ENCODE measurements around the gene COQ5.

COQ5 gene

GRCh38 chr12:120497524-120498150 lies 31.3 kb downstream of the COQ5 start:
- TF ChIP-seq, protein P1, sequence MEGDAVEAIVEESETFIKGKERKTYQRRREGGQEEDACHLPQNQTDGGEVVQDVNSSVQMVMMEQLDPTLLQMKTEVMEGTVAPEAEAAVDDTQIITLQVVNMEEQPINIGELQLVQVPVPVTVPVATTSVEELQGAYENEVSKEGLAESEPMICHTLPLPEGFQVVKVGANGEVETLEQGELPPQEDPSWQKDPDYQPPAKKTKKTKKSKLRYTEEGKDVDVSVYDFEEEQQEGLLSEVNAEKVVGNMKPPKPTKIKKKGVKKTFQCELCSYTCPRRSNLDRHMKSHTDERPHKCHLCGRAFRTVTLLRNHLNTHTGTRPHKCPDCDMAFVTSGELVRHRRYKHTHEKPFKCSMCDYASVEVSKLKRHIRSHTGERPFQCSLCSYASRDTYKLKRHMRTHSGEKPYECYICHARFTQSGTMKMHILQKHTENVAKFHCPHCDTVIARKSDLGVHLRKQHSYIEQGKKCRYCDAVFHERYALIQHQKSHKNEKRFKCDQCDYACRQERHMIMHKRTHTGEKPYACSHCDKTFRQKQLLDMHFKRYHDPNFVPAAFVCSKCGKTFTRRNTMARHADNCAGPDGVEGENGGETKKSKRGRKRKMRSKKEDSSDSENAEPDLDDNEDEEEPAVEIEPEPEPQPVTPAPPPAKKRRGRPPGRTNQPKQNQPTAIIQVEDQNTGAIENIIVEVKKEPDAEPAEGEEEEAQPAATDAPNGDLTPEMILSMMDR (IDR thresholded peaks at IDR 0.05; ENCODE audit: low read depth, low read length), result no peak

DNA sequence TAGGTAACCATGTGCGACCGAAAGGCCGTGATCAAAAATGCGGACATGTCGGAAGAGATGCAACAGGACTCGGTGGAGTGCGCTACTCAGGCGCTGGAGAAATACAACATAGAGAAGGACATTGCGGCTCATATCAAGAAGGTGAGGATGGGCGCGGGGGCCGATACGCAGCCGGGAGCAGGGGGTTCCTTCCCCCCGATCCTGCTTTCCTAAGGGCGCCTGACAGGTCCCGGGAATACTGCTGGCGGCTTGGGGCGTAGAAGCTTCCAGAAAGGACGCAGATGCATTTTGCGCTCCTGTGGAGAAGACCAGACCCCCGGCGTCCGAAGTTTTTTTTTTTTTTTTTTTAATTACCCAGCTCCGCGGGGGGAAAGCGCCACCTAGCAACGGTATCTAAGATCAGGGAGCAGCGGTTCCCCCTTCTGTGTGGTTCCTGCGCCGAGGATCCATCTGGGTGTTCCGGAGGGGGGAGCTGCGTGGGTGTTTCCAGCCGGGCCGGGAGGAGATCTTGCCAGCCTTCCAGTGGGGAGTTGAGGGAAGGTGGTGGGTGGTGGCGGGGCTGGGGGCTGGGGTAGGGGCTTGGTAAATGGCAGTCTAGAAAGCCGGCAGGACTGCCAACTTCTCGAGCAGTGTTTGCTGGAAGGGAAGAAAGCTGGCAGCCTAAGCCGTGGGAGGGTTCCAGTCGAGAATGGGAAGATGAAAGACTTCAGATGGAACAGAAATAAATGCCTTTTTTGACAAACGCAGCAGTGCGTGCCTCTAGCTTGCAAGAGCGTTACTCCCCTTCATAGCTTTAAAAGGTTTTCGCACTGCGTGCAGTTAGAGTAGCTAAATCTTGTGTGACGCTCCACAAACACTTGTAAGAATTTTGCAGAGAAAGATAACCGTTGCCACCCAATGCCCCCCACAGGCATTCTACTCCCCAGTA lies 32.3 kb downstream of the COQ5 start:
- peak overlapping the region; percentile 91 for H3K4me3 ChIP-seq (ENCODE audit: low read depth, low read length)
- TF ChIP-seq, protein P1 (IDR thresholded peaks at IDR 0.05; ENCODE audit: low read depth, low read length), result no peak

More at GRCh38 chr12:120497524-120498150, 31.3 kb downstream of the COQ5 start:
- peak overlapping the region; percentile 91 for H3K4me3 ChIP-seq (ENCODE audit: low read depth, low read length)

DNA sequence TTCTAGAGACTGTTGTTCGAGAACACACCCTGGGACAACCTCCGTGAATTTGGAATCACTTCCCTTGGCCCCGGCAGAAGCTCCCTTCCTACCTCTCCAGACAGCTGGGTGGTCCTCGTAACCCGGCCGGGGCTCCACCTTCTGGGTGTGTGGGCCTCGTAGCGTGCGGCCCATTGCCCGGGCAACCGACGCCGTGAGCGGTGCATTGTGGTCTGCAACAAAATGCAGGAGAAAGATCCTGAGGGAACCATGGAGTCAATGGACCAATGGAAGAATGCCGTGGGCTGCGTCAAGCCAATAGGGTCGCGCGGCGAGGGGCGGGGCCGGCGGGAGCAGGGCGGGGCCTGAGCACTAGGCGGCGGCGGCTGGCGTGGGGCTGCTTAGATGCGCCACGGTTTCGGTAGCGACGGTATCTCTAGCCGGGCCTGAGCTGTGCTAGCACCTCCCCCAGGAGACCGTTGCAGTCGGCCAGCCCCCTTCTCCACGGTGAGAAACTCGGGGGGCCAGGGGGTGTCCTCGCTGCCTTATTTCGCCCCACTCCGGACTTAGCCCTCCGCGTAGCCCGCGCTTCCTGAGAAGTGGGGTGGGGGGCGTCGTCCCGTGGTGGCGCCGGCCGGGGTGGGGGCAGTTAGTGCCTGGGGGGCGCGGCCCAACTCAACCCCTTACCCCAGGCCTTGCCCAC lies 33.1 kb downstream of the COQ5 start, which contains the start of gene DYNLL1:
Gene DYNLL1, plus strand, starts transcription at position 383 of the 682 bp plus-strand sequence. CDS start 309 bp downstream, outside the sequence.
- peak within 1 kb of the TSS; percentile 91 for H3K4me3 ChIP-seq (ENCODE audit: low read depth, low read length)
- TF ChIP-seq, protein P1 (IDR thresholded peaks at IDR 0.05; ENCODE audit: low read depth, low read length), result no peak

DNA sequence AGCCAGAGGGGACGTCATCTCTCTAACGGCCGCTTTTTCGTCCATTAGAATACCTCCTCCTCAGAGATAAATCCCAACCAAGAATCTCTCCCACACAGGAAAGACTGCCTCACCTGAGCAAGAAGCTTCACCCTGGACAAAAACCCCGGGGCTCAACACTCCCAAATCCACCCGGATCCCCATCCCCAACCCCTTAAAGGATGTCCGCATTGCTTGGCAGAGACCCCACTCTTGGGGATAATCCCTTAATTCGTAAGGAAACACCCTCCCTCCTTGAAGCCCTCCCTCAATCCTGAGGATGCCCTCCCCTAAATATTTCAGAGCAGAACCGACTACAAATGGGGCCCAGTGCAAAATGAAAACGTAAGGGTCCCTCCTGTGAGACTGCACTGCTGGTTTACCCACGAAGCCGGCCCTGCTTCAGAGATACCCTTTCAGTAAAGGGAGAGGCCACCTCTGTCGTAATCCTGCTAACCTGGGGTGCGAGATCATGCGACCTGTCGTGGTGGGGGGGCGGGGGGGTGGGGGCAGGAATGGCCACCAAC lies 33.7 kb downstream of the COQ5 start:
- H3K4me3 ChIP-seq (ENCODE audit: low read depth, low read length), result peak overlapping the region; percentile 91
- TF ChIP-seq, protein P1 (IDR thresholded peaks at IDR 0.05; ENCODE audit: low read depth, low read length), result no peak

- H3K4me3 ChIP-seq (ENCODE audit: low read depth, low read length), result no peak overlapping the region
- TF ChIP-seq, protein P1 (IDR thresholded peaks at IDR 0.05; ENCODE audit: low read depth, low read length), result no peak
Measured at GRCh38 chr12:120490833-120491512, 38.0 kb downstream of the COQ5 start.

GRCh38 chr12:120490325-120490724 lies 38.6 kb downstream of the COQ5 start:
- TF ChIP-seq, protein P1 (IDR thresholded peaks at IDR 0.05; ENCODE audit: low read depth, low read length), result no peak

More at GRCh38 chr12:120490325-120490724, 38.6 kb downstream of the COQ5 start:
- H3K4me3 ChIP-seq (ENCODE audit: low read depth, low read length), result no peak overlapping the region

Data from WI38 (cell line).